ENCODE measurements around the gene BLOC1S2. TPM values are rescaled to one million over a fixed set of nuclear protein-coding genes. Genes with fewer than 3 reads are reported as not detected.

BLOC1S2 gene
- total RNA-seq, 1 donor from 2014 or later = 47.7 TPM

GRCh38 chr10:100330079-100330478 is 43.6 kb upstream of the BLOC1S2 start, which contains the start of gene PKD2L1:
Gene PKD2L1, minus strand, starts transcription at chr10:100330228. Its CDS starts 125 bp downstream, at chr10:100330103.
- CTCF ChIA-PET = interaction anchor here (1.0 to 2.1 kb wide), 4 partner anchors 8 to 189 kb away, joined by 3 to 7 read pairs (median 3); no protein-coding TSS in a partner anchor

GRCh38 chr10:100328198-100328597 is 41.7 kb upstream of the BLOC1S2 start:
- H3K4me1 Mint-ChIP-seq = peaks cover 26% of the 10 kb centered on the region
- ChIA-PET POLR2A (interaction anchor here (2.2 kb wide), 1 partner anchor 45 kb away, joined by 10 read pairs; no protein-coding TSS in a partner anchor), CTCF (no interaction called here)
- TF ChIP-seq CTCF (IDR thresholded peaks at IDR 0.05) = no peak
- intact Hi-C loops (cut with micrococcal nuclease) = no loop called here
- H3K9me3 Mint-ChIP-seq = no peaks in the 10 kb centered on the region
- H3K36me3 Mint-ChIP-seq (ENCODE audit: low read depth) = no peaks in the 10 kb centered on the region
- DNase-seq = no peak
- ATAC-seq (ENCODE audit: low read depth) = no peak
- peaks cover 16% of the 10 kb centered on the region for H3K27me3 Mint-ChIP-seq
- H3K4me3 Mint-ChIP-seq = no peak overlapping the region
- no peak overlapping the region for H3K27ac Mint-ChIP-seq

More at GRCh38 chr10:100330079-100330478, 43.6 kb upstream of the BLOC1S2 start, which contains the start of gene PKD2L1:
- no peak within 1 kb of the TSS for H3K27ac Mint-ChIP-seq
- H3K9me3 Mint-ChIP-seq = no peaks in the 10 kb centered on the region
- peaks cover 20% of the 10 kb centered on the region for H3K27me3 Mint-ChIP-seq
- no peak within 1 kb of the TSS for H3K4me3 Mint-ChIP-seq
- TF ChIP-seq CTCF (IDR thresholded peaks at IDR 0.05) = no peak
- H3K36me3 Mint-ChIP-seq (ENCODE audit: low read depth) = no peaks in the 10 kb centered on the region
- DNase-seq (no peak), ATAC-seq (ENCODE audit: low read depth) (no peak)
- intact Hi-C loops (cut with micrococcal nuclease) = no loop called here
- POLR2A ChIA-PET = interaction anchor here (1.1 kb wide), 1 partner anchor 17 kb away, joined by 4 read pairs; the partner anchor contains the start of gene SCD
- H3K4me1 Mint-ChIP-seq = peaks cover 26% of the 10 kb centered on the region

- intact Hi-C loops (cut with micrococcal nuclease) = loop anchor here (1.0 to 2.0 kb wide), 6 partner anchors 11 to 202 kb away; partner anchors contain the start of genes BLOC1S2, CWF19L1, NDUFB8 and SCD
- no peak for TF ChIP-seq CTCF (IDR thresholded peaks at IDR 0.05)
- Mint-ChIP-seq H3K9me3 (no peaks in the 10 kb centered on the region), H3K36me3 (ENCODE audit: low read depth) (no peaks in the 10 kb centered on the region), H3K27me3 (peaks cover 15% of the 10 kb centered on the region), H3K4me3 (no peak overlapping the region), H3K27ac (peak overlapping the region; percentile 86), H3K4me1 (peaks cover 26% of the 10 kb centered on the region)
- DNase-seq (no peak), ATAC-seq (ENCODE audit: low read depth) (no peak)
- POLR2A ChIA-PET = interaction anchor here (0.7 to 2.2 kb wide), 5 partner anchors 10 to 60 kb away, joined by 3 to 10 read pairs (median 3); partner anchors contain the start of genes BLOC1S2 and CWF19L1
- CTCF ChIA-PET = interaction anchor here (1.1 to 1.5 kb wide), 3 partner anchors 11 to 208 kb away, joined by 4 to 6 read pairs (median 4); partner anchors contain the start of gene HIF1AN
These were observed 41.2 kb upstream of the BLOC1S2 start for GRCh38 chr10:100327718-100328009.

GRCh38 chr10:100327007-100327717 is 40.7 kb upstream of the BLOC1S2 start:
- intact Hi-C loops (cut with micrococcal nuclease) = loop anchor here (1.0 to 2.0 kb wide), 6 partner anchors 11 to 202 kb away; partner anchors contain the start of genes BLOC1S2, CWF19L1, NDUFB8 and SCD
- Mint-ChIP-seq H3K36me3 (ENCODE audit: low read depth) (no peaks in the 10 kb centered on the region), H3K27me3 (peaks cover 14% of the 10 kb centered on the region), H3K27ac (peak overlapping the region; percentile 86), H3K4me3 (peak overlapping the region; percentile 32), H3K9me3 (no peaks in the 10 kb centered on the region), H3K4me1 (peaks cover 26% of the 10 kb centered on the region)
- POLR2A ChIA-PET = interaction anchor here (0.7 to 2.2 kb wide), 7 partner anchors 11 to 585 kb away, joined by 3 to 22 read pairs (median 3); partner anchors contain the start of genes BLOC1S2, CWF19L1, SCD and SLF2
- ATAC-seq (ENCODE audit: low read depth) (peak; percentile 100), DNase-seq (peak; percentile 50)
- TF ChIP-seq CTCF (IDR thresholded peaks at IDR 0.05) = no peak
- CTCF ChIA-PET = interaction anchor here (1.1 to 2.2 kb wide), 4 partner anchors 12 to 208 kb away, joined by 4 to 6 read pairs (median 5); partner anchors contain the start of gene HIF1AN

- ATAC-seq (ENCODE audit: low read depth) = no peak
These were observed 38.7 kb upstream of the BLOC1S2 start for GRCh38 chr10:100325158-100325557.

More at GRCh38 chr10:100325158-100325557, 38.7 kb upstream of the BLOC1S2 start:
- no peaks in the 10 kb centered on the region for H3K9me3 Mint-ChIP-seq
- H3K36me3 Mint-ChIP-seq (ENCODE audit: low read depth) = no peaks in the 10 kb centered on the region
- ChIA-PET CTCF (interaction anchor here (2.2 kb wide), 1 partner anchor 22 kb away, joined by 6 read pairs; no protein-coding TSS in a partner anchor), POLR2A (no interaction called here)
- H3K27ac Mint-ChIP-seq = peak overlapping the region; percentile 66
- intact Hi-C loops (cut with micrococcal nuclease) = no loop called here
- DNase-seq = no peak
- no peak overlapping the region for H3K4me3 Mint-ChIP-seq
- no peak for TF ChIP-seq CTCF (IDR thresholded peaks at IDR 0.05)
- peaks cover 4% of the 10 kb centered on the region for H3K27me3 Mint-ChIP-seq
- H3K4me1 Mint-ChIP-seq = peaks cover 26% of the 10 kb centered on the region
